Measurements from ENCODE around the gene IFI35. TPM values are rescaled to one million over a fixed set of nuclear protein-coding genes. Genes with fewer than 3 reads are reported as not detected.
"Not testable (repeated sequence)": the region's sequence is repeated elsewhere in the genome, so short reads cannot be mapped to it uniquely, and the experiment has no call there.

IFI35 gene
- total RNA-seq: 10 to 100 TPM; 65.0 to 82.7 TPM

DNA sequence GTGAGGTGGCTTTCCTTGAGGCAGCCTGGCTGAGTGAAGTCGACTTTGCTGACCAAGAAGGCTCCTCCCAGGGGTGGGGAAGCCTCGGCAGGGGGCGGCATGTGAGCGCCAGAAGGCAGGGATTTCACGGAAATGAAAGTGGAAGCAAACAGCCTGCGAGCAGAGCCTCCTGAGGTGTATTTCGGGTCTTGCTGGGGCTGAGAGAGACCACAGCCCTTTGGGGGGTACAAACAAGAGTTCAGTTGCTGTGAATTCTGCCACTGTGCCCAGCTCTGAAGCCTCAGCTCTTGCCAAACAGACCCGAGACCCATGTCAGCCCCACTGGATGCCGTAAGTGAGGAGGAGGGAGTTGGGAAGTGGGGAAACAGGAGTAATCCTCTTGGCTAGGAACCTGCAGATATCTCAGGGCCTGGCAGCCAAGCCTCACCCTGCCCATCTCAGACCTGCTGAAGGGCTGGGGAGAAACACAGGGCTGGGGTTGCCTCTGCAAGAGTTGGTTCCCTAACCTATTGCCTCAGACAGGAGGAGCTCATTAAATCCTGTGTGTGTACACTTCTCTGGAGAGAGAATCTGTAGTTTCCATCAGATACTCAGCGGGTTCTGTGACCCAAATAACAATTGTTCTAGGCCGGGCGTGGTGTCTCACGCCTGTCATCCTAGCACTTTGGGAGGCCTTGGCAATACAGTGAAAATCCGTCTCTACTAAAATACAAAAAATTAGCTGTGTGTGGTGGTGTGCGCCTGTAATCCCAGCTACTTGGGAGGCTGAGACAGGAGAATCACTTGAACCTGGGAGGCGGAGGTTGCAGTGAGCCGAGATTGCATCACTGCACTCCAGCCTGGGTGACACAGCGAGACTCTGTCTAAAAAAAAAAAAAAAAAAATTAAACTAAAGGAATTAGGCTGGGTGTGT lies at the start of gene IFI35:
Gene IFI35, plus strand, starts transcription at position 146 of the 913 bp plus-strand sequence. Its CDS starts 164 bp downstream, at position 310.
- H3K27ac Mint-ChIP-seq: peak within 1 kb of the TSS; percentile 98 to 100
- H3K36me3 Mint-ChIP-seq: no peaks in the 10 kb centered on the region
- H3K4me3 Mint-ChIP-seq: peak within 1 kb of the TSS; percentile 97
- H3K9me3 Mint-ChIP-seq: no peaks in the 10 kb centered on the region
- peak; percentile 92 for DNase-seq (ENCODE audit: low spot score)
- peaks cover 16 to 19% of the 10 kb centered on the region in 2 donors for H3K4me1 Mint-ChIP-seq (ENCODE audit: low read depth in 2 of 2)
- no peaks in the 10 kb centered on the region for H3K27me3 Mint-ChIP-seq
- peak; percentile 97 for ATAC-seq

- Mint-ChIP-seq H3K27ac (peak within 1 kb of the TSS; percentile 75 to 92), H3K9me3 (no peaks in the 10 kb centered on the region), H3K27me3 (no peaks in the 10 kb centered on the region), H3K4me3 (peak within 1 kb of the TSS; percentile 92), H3K4me1 (ENCODE audit: low read depth in 2 of 2) (peaks cover 14 to 17% of the 10 kb centered on the region in 2 donors), H3K36me3 (no peaks in the 10 kb centered on the region)
- DNase-seq (ENCODE audit: low spot score): peak; percentile 90
- peak; percentile 97 to 98 for ATAC-seq
These were observed 42.2 kb upstream of the IFI35 start, which contains the start of gene AARSD1 for GRCh38 chr17:42964161-42964932. TSS of gene AARSD1 (minus strand) at chr17:42964454. CDS start at chr17:42964440, 14 bp downstream.

DNA sequence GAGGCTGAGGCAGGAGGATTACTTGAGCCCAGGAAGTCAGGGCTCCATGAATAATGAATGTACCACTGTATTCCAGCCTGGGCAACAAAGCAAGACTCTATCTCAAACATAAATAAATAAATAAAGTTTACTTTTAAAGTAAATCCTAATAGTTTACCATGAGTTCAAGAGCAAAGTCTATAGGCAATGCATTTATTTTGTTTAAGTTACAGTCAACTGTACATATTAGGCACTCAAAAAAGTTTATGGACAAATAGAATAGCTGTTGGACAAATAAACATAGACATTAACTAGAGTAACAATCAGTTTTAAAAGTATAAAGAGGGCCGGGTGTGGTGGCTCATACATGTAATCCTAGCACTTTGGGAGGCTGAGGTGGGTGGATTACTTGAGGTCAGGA lies 38.7 kb upstream of the IFI35 start:
- H3K9me3 Mint-ChIP-seq: no peaks in the 10 kb centered on the region
- H3K36me3 Mint-ChIP-seq: no peaks in the 10 kb centered on the region
- no peak overlapping the region for H3K4me3 Mint-ChIP-seq
- H3K4me1 Mint-ChIP-seq (ENCODE audit: low read depth in 2 of 2): peaks cover 12 to 14% of the 10 kb centered on the region in 2 donors
- H3K27me3 Mint-ChIP-seq: no peaks in the 10 kb centered on the region
- H3K27ac Mint-ChIP-seq: no peak overlapping the region
- DNase-seq (ENCODE audit: low spot score): no peak
- no peak for ATAC-seq

DNA sequence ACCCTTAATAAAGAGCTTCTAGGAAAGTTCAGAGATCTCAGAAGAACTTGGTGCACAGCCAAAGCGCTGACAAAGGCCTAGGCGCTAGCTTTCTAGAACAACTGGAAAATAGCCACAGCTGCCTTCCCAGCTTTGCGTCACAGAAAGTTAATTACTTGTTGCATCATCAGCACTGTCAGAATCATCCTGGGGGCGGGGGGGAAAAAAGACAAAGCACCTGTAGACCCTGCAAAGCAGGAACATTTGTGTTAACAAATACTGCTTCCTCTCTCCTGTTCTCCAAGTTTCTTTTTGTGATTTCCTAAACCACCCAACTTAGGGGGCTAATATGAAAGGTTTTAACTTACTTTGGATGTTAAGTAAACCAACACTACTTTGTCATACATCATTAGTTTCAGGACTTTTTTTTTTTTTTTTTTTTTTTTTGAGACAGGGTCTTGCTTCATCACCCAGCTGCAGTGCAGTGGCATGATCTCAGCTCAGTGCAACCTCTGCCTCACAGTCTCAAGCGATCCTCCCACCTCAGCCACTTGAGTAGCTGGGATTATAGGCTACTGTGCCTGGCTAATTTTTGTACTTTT lies 37.5 kb upstream of the IFI35 start:
- Mint-ChIP-seq H3K4me1 (ENCODE audit: low read depth in 2 of 2) (peaks cover 5 to 7% of the 10 kb centered on the region in 2 donors), H3K9me3 (no peaks in the 10 kb centered on the region), H3K36me3 (no peaks in the 10 kb centered on the region), H3K27me3 (no peaks in the 10 kb centered on the region), H3K27ac (no peak overlapping the region), H3K4me3 (no peak overlapping the region)
- ATAC-seq (no peak), DNase-seq (ENCODE audit: low spot score) (no peak)

GRCh38 chr17:42971589-42971988 lies 35.0 kb upstream of the IFI35 start:
- Mint-ChIP-seq H3K27me3 (no peaks in the 10 kb centered on the region), H3K4me1 (ENCODE audit: low read depth in 2 of 2) (no peaks in the 10 kb centered on the region), H3K4me3 (no peak overlapping the region), H3K27ac (no peak overlapping the region), H3K36me3 (no peaks in the 10 kb centered on the region), H3K9me3 (no peaks in the 10 kb centered on the region)
- no peak for DNase-seq (ENCODE audit: low spot score)
- peak in 1 of 2 donors; percentile 24 for ATAC-seq

DNA sequence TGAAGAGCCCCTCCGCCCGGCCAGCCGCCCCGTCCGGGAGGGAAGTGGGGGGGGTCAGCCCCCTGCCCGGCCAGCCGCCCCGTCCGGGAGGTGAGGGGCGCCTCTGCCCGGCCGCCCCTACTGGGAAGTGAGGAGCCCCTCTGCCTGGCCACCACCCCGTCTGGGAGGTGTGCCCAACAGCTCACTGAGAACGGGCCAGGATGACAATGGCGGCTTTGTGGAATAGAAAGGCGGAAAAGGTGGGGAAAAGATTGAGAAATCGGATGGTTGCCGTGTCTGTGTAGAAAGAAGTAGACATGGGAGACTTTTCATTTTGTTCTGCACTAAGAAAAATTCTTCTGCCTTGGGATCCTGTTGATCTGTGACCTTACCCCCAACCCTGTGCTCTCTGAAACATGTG lies 33.3 kb upstream of the IFI35 start:
- not testable (repeated sequence) for H3K27me3 Mint-ChIP-seq; H3K27ac Mint-ChIP-seq; H3K4me3 Mint-ChIP-seq; H3K36me3 Mint-ChIP-seq; DNase-seq (ENCODE audit: low spot score); H3K4me1 Mint-ChIP-seq (ENCODE audit: low read depth in 2 of 2); ATAC-seq; H3K9me3 Mint-ChIP-seq

GRCh38 chr17:42975265-42975664 lies 31.3 kb upstream of the IFI35 start:
- H3K4me1 Mint-ChIP-seq (ENCODE audit: low read depth in 2 of 2): peaks cover 7 to 11% of the 10 kb centered on the region in 2 donors
- no peaks in the 10 kb centered on the region for H3K36me3 Mint-ChIP-seq
- peaks cover 0 to 6% of the 10 kb centered on the region in 2 donors for H3K27me3 Mint-ChIP-seq
- H3K27ac Mint-ChIP-seq: no peak overlapping the region
- DNase-seq (ENCODE audit: low spot score) (no peak), ATAC-seq (no peak)
- no peaks in the 10 kb centered on the region for H3K9me3 Mint-ChIP-seq
- no peak overlapping the region for H3K4me3 Mint-ChIP-seq

GRCh38 chr17:42975701-42976100 lies 30.9 kb upstream of the IFI35 start:
- not testable (repeated sequence) for H3K4me3 Mint-ChIP-seq; H3K27me3 Mint-ChIP-seq; H3K36me3 Mint-ChIP-seq; ATAC-seq; H3K27ac Mint-ChIP-seq; H3K9me3 Mint-ChIP-seq; DNase-seq (ENCODE audit: low spot score)
- H3K4me1 Mint-ChIP-seq (ENCODE audit: low read depth in 2 of 2): peaks cover 7 to 13% of the 10 kb centered on the region in 2 donors

DNA sequence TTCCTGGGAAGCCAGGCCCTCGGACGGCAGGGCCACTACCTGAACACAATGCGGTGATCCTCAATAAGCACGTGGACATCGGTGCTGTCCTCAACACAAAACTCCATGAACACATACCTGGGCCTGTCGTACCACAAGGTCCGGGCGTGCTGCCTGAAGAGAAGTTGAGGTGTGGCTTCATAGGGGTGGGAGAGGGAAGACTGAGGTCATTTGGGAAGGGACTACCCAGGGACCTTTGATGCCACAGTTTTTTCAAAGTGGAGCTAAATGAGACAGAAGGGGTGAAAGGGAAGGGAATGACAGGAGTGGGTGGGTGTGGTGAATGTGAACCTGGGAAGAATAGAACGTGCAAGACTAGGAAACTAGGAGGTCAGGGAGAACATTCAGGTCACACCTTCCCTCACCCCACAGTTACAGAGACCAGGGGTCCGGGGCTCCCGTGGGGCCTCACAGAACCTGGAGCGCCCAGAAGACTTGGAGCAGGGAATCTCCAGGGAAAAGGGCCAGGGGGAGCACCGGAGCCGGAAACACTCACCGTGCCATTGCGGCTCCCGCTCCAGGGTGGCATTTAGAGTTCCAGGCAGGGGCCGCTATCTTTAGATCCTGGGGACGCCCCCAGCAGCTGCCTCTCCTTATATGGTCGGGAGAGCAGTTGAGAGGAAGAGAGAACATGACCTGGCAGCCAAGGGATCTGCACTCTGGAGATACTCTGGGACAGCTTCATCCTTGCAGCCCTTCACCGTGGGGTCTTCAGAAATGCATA lies 26.9 kb upstream of the IFI35 start, which contains the start of gene PTGES3L:
Gene PTGES3L, minus strand, starts transcription at position 570 of the 763 bp plus-strand sequence. Its CDS starts 27 bp downstream, at position 543.
- Mint-ChIP-seq H3K4me1 (ENCODE audit: low read depth in 2 of 2) (peaks cover 17 to 25% of the 10 kb centered on the region in 2 donors), H3K9me3 (no peaks in the 10 kb centered on the region), H3K27ac (peak within 1 kb of the TSS; percentile 91 to 96), H3K4me3 (peak within 1 kb of the TSS; percentile 95), H3K27me3 (peaks cover 0 to 6% of the 10 kb centered on the region in 2 donors), H3K36me3 (peaks cover 5% of the 10 kb centered on the region)
- peak; percentile 54 for ATAC-seq
- DNase-seq (ENCODE audit: low spot score): no peak

- Mint-ChIP-seq H3K9me3 (no peaks in the 10 kb centered on the region), H3K4me3 (peak within 1 kb of the TSS; percentile 95), H3K27me3 (peaks cover 0 to 6% of the 10 kb centered on the region in 2 donors), H3K4me1 (ENCODE audit: low read depth in 2 of 2) (peaks cover 22 to 27% of the 10 kb centered on the region in 2 donors), H3K27ac (peak within 1 kb of the TSS; percentile 91 to 96), H3K36me3 (peaks cover 5% of the 10 kb centered on the region)
- DNase-seq (ENCODE audit: low spot score) (peak; percentile 93), ATAC-seq (peak; percentile 91 to 96)
These were observed 26.3 kb upstream of the IFI35 start, which contains the start of gene RUNDC1 for GRCh38 chr17:42980274-42980765. TSS of gene RUNDC1 (plus strand) at chr17:42980565. CDS start at chr17:42980577, 12 bp downstream.

- Mint-ChIP-seq H3K9me3 (no peaks in the 10 kb centered on the region), H3K27me3 (peaks cover 0 to 6% of the 10 kb centered on the region in 2 donors), H3K27ac (peak overlapping the region; percentile 91 to 96), H3K4me3 (peak overlapping the region; percentile 95), H3K4me1 (ENCODE audit: low read depth in 2 of 2) (peaks cover 22 to 27% of the 10 kb centered on the region in 2 donors), H3K36me3 (peaks cover 5% of the 10 kb centered on the region)
- ATAC-seq (peak; percentile 83 to 88), DNase-seq (ENCODE audit: low spot score) (no peak)
These were observed 25.7 kb upstream of the IFI35 start for GRCh38 chr17:42980766-42981397.

DNA sequence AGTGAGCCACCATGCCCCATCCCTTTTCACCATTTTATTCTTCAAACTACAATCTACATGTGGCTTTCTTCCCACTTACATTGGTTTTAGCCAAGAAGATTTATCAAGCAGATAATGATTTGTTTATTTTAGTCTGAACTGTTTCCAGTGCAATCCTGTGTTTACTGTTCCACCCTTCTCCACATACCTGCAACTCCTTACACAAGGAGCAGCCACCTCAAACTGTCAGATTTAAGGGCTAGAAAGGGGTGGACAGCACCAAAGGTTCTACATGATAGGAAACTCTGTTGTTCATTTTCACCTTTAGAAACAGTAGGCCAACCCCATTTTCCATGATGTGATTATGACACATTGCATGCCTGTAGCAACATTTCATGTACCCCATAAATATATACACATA lies 24.3 kb upstream of the IFI35 start:
- peaks cover 22 to 27% of the 10 kb centered on the region in 2 donors for H3K4me1 Mint-ChIP-seq (ENCODE audit: low read depth in 2 of 2)
- peak overlapping the region; percentile 95 for H3K4me3 Mint-ChIP-seq
- H3K36me3 Mint-ChIP-seq: peaks cover 5% of the 10 kb centered on the region
- no peak for DNase-seq (ENCODE audit: low spot score)
- ATAC-seq: no peak
- H3K27me3 Mint-ChIP-seq: peaks cover 0 to 6% of the 10 kb centered on the region in 2 donors
- no peaks in the 10 kb centered on the region for H3K9me3 Mint-ChIP-seq
- H3K27ac Mint-ChIP-seq: peak overlapping the region in 1 of 2 donors; percentile 96

All from natural killer cell treated with Interleukin-12 subunit alpha and Interleukin-12 subunit beta and Interleukin-15 and Interleukin-18, amount 100 ng/mL, for 72 hours (primary cell).